Gastroesophageal sphincter (tissue), 3 donors: ENCODE data around the gene SNF8.

Experiments used
- EP300 ChIP-seq: sonication (generic); formaldehyde crosslinking; IDR thresholded peaks from one replicate; pipeline ENCODE4 v1.6.1; 2017; ENCODE audit warnings: antibody characterized with exemption, mild to moderate bottlenecking
- POLR2A ChIP-seq, 2 donors: fragments of 450-650 bp; IDR thresholded peaks; one replicate each; pipeline ENCODE4 v1.6.1; 2017; ENCODE audit warnings: antibody characterized with exemption in 2 of 2, mild to moderate bottlenecking in 2 of 2, moderate library complexity in 1 of 2
- POLR2AphosphoS5 ChIP-seq: sonication (generic); formaldehyde crosslinking; IDR thresholded peaks from one replicate; pipeline ENCODE4 v1.6.1; 2017; ENCODE audit warnings: antibody characterized with exemption
- TF ChIP-seq, protein P1 (sequence below), 4 experiments: fragments of 200-600 bp in 2 of 4; fragments of 450-650 bp in 2 of 4; sonication (generic) in 1 of 4; IDR thresholded peaks; one replicate each; pipeline ENCODE4 v1.5.1; 2017 to 2019; ENCODE audit warnings: antibody characterized with exemption in 4 of 4, mild to moderate bottlenecking in 2 of 4, moderate library complexity in 2 of 4

DNA sequence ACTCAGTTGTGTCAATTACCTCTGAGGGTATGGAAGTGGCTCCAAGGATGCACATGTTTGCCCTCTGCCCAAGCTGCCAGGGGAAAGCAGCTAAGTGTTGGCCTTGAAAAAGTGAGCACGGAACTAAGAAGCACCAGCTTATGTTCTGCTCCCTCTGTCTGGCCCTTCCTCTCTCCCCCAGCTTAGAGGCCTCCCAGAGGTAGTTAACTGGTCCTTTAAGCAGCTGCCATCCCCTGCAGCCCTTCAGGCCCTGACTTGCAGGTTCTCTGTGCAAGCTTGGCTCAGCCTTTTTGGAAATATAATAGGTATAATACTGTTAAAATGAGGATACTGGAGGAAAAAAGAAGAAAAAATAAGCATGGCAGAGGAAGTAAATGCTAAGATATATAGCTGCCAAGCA, 43.4 kb downstream of the SNF8 start:
- TF ChIP-seq POLR2AphosphoS5 (no peak), POLR2A (IDR thresholded peaks at IDR 0.05) (no peak), EP300 (no peak)
- TF ChIP-seq, protein P1, sequence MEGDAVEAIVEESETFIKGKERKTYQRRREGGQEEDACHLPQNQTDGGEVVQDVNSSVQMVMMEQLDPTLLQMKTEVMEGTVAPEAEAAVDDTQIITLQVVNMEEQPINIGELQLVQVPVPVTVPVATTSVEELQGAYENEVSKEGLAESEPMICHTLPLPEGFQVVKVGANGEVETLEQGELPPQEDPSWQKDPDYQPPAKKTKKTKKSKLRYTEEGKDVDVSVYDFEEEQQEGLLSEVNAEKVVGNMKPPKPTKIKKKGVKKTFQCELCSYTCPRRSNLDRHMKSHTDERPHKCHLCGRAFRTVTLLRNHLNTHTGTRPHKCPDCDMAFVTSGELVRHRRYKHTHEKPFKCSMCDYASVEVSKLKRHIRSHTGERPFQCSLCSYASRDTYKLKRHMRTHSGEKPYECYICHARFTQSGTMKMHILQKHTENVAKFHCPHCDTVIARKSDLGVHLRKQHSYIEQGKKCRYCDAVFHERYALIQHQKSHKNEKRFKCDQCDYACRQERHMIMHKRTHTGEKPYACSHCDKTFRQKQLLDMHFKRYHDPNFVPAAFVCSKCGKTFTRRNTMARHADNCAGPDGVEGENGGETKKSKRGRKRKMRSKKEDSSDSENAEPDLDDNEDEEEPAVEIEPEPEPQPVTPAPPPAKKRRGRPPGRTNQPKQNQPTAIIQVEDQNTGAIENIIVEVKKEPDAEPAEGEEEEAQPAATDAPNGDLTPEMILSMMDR (IDR thresholded peaks at IDR 0.05) = no peak
